Memory B cell (primary cell): Measurements from ENCODE around the gene PARD3B.

Source experiments
- ATAC-seq: fragments of 150-1000 bp; cut with Tn5 transposase; 2 replicates; pipeline ENCODE4 v1.10.0; 2021; ENCODE audit warnings: low read depth, mild to moderate bottlenecking, moderate library complexity
- DNase-seq, 2 donors: peaks; one replicate each; pipeline ENCODE4 v3.0.0; 2022; ENCODE audit warnings: low spot score in 2 of 2
- H3K27ac Mint-ChIP-seq: one replicate; pipeline ENCODE4 v1.8.0; 2022; ENCODE audit warnings: mild to moderate bottlenecking, moderate library complexity, mixed read lengths
- H3K27me3 Mint-ChIP-seq: one replicate; pipeline ENCODE4 v1.8.0; 2022; ENCODE audit warnings: mixed read lengths
- H3K36me3 Mint-ChIP-seq: one replicate; pipeline ENCODE4 v1.8.0; 2022; ENCODE audit warnings: mild to moderate bottlenecking, mixed read lengths
- H3K4me1 Mint-ChIP-seq: one replicate; pipeline ENCODE4 v1.8.0; 2022; ENCODE audit warnings: mixed read lengths
- H3K4me3 Mint-ChIP-seq: one replicate; pipeline ENCODE4 v1.8.0; 2022; ENCODE audit warnings: mild to moderate bottlenecking, moderate library complexity, mixed read lengths
- H3K9me3 Mint-ChIP-seq: one replicate; pipeline ENCODE4 v1.8.0; 2022; ENCODE audit warnings: mixed read lengths

PARD3B gene

DNA sequence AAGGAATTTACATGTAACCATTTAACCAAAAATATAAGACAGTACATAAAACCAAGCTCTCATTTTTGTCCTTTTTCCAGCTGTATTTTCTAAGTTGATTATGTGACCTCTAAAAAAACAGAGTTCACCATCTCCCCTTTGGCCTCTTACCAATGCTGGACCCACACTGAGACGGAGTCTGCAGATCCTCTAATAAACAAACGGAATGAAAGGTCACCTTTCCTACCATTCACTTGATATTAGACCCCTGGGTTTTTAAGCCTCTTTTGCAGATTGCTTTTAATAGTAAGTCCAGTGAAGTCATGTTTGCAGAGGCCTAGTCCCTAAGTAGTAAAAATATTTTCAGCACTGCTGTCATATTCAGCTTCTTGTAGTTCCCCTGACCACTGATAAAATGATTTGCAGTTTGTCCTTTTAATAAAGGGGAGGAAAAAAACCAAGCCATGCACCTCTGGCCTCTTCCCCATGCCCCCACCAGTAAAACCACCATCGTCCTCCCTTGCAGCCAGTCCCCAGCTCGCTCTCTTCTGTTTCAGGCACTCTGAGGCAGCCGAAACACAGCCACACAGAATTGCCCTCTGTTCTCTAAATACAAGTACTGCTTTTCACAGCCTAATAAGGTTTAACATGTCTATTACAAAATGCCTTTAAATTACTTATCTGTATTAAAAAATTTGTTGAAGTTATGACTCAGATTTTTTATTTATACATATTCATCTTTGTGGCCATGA is 427.5 kb downstream of the PARD3B start:
- no peak overlapping the region for H3K4me3 Mint-ChIP-seq
- H3K4me1 Mint-ChIP-seq: peaks cover 3% of the 10 kb centered on the region
- DNase-seq (no peak), ATAC-seq (no peak)
- H3K27ac Mint-ChIP-seq: no peak overlapping the region
- no peaks in the 10 kb centered on the region for H3K27me3 Mint-ChIP-seq
- no peaks in the 10 kb centered on the region for H3K36me3 Mint-ChIP-seq
- no peaks in the 10 kb centered on the region for H3K9me3 Mint-ChIP-seq

- Mint-ChIP-seq H3K27me3 (no peaks in the 10 kb centered on the region), H3K4me3 (no peak overlapping the region)
These were observed 428.3 kb downstream of the PARD3B start for GRCh38 chr2:204973616-204974015.

DNA sequence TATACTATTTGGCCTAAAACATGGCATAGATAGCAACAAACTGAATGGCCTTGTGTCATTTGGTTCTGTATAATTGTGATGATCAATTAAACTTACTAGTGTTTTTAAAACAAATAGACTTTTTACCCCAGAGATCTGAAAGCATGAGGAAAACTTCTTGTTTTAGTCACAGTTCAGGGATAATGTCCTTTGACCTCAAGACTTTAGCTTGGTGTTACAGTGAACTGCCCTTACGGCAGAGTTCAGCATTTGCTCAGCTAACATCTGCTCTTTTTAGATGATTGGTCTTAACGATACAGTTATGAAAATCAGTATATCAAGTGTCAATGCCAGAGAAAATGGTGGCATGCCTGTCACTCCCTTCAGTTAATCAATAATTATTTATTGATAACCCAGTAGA is 429.2 kb downstream of the PARD3B start:
- H3K4me1 Mint-ChIP-seq: no peaks in the 10 kb centered on the region
- no peaks in the 10 kb centered on the region for H3K36me3 Mint-ChIP-seq
- no peak overlapping the region for H3K27ac Mint-ChIP-seq
- DNase-seq (no peak), ATAC-seq (no peak)
- no peak overlapping the region for H3K4me3 Mint-ChIP-seq
- H3K27me3 Mint-ChIP-seq: no peaks in the 10 kb centered on the region
- H3K9me3 Mint-ChIP-seq: no peaks in the 10 kb centered on the region

More at GRCh38 chr2:204973616-204974015, 428.3 kb downstream of the PARD3B start:
- Mint-ChIP-seq H3K27ac (no peak overlapping the region), H3K36me3 (no peaks in the 10 kb centered on the region), H3K4me1 (no peaks in the 10 kb centered on the region), H3K9me3 (no peaks in the 10 kb centered on the region)
- ATAC-seq (no peak), DNase-seq (no peak)

DNA sequence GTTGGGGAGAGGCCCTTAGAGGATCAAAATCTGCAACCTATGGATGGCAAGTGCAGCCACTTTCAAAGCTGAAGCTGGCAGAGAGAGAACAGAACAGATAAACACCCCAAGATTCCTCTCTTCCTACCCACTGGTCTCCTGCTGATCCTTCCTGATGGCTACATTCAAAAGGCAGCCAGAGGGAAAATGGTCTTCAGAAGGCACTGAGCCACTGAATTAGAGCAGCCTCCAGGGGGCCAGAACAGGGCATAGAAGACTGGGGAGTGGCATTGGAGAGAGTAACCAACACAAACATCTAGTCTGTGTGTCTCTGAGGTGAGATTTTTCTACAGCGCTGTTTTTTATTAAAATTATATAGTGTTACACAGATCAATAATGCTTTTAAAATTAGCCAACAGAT is 432.6 kb downstream of the PARD3B start:
- ATAC-seq: no peak
- Mint-ChIP-seq H3K36me3 (no peaks in the 10 kb centered on the region), H3K4me1 (no peaks in the 10 kb centered on the region), H3K27ac (no peak overlapping the region), H3K27me3 (no peaks in the 10 kb centered on the region), H3K9me3 (no peaks in the 10 kb centered on the region), H3K4me3 (no peak overlapping the region)
- DNase-seq: no peak

DNA sequence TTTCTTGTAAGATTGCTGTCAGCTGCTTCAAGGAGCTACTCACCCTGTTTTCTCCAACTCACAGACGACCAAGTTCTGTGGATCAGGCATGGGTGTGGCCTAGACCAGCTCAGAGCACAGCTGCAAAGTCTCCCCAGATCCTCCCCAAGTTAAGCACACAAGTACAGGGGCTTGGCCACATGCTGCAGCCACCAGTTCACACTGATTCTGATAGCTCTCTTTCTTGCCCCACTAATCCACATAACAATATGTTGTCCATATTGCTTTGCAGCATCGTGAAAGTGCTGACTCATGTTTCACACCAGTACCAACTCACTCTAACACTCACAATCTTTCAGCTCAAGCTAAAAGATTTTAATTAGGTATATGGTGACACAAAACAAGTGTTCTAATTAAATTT is 437.0 kb downstream of the PARD3B start:
- Mint-ChIP-seq H3K27ac (no peak overlapping the region), H3K9me3 (no peaks in the 10 kb centered on the region), H3K36me3 (no peaks in the 10 kb centered on the region), H3K27me3 (no peaks in the 10 kb centered on the region), H3K4me3 (no peak overlapping the region), H3K4me1 (no peaks in the 10 kb centered on the region)
- no peak for DNase-seq
- ATAC-seq: no peak

- no peak for ATAC-seq
- no peaks in the 10 kb centered on the region for H3K36me3 Mint-ChIP-seq
- H3K9me3 Mint-ChIP-seq: no peaks in the 10 kb centered on the region
- H3K4me3 Mint-ChIP-seq: no peak overlapping the region
- no peaks in the 10 kb centered on the region for H3K4me1 Mint-ChIP-seq
- H3K27ac Mint-ChIP-seq: no peak overlapping the region
- no peaks in the 10 kb centered on the region for H3K27me3 Mint-ChIP-seq
- no peak for DNase-seq
These were observed 439.2 kb downstream of the PARD3B start for GRCh38 chr2:204984518-204984917.

- Mint-ChIP-seq H3K4me3 (no peak overlapping the region), H3K9me3 (no peaks in the 10 kb centered on the region), H3K36me3 (no peaks in the 10 kb centered on the region), H3K4me1 (no peaks in the 10 kb centered on the region), H3K27me3 (no peaks in the 10 kb centered on the region), H3K27ac (no peak overlapping the region)
- ATAC-seq: no peak
- no peak for DNase-seq
These were observed 441.4 kb downstream of the PARD3B start for GRCh38 chr2:204986641-204987040.

DNA sequence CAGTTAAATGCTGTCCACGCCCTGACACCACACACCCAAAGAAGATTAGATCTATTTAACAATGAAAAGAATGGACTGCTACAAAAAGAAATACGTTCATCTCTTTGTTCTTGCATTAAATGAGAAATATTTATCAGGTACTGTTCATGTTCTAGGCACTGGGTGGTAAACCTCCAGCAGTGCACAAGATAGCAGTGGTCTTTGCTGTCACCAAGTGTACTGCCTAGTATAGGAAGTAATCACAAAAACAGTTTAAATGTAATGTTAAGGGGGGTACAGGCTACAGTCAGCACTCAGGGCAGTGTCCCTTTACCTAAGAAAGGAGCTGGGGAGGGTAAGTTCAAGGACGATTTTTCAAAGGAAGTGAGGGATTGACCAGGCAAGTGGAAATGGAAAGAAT is 443.6 kb downstream of the PARD3B start:
- H3K4me3 Mint-ChIP-seq: no peak overlapping the region
- H3K27me3 Mint-ChIP-seq: no peaks in the 10 kb centered on the region
- DNase-seq: no peak
- H3K27ac Mint-ChIP-seq: no peak overlapping the region
- H3K9me3 Mint-ChIP-seq: no peaks in the 10 kb centered on the region
- ATAC-seq: no peak
- H3K36me3 Mint-ChIP-seq: no peaks in the 10 kb centered on the region
- H3K4me1 Mint-ChIP-seq: no peaks in the 10 kb centered on the region

DNA sequence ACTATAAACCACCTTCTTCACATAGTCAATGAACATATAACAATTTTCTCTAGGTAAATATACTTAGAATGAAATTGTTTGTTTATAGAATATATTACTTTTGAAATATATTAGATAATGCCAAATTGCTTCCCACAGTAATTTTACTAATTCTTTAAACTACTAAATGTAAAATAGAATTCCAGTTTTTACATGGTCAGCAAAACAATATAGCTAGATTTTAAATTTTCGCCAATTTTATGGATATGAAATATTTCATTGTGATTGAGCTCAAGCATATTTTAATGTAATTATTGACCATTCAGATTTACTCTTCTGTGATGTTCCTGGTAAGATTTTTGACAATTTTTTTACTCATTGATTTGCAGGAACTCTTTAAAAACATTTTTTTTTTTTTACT is 444.6 kb downstream of the PARD3B start:
- ATAC-seq (no peak), DNase-seq (no peak)
- no peaks in the 10 kb centered on the region for H3K36me3 Mint-ChIP-seq
- H3K9me3 Mint-ChIP-seq: no peaks in the 10 kb centered on the region
- no peaks in the 10 kb centered on the region for H3K27me3 Mint-ChIP-seq
- no peak overlapping the region for H3K27ac Mint-ChIP-seq
- no peaks in the 10 kb centered on the region for H3K4me1 Mint-ChIP-seq
- H3K4me3 Mint-ChIP-seq: no peak overlapping the region

- no peak for ATAC-seq
- Mint-ChIP-seq H3K4me3 (no peak overlapping the region), H3K36me3 (no peaks in the 10 kb centered on the region), H3K4me1 (no peaks in the 10 kb centered on the region), H3K27ac (no peak overlapping the region), H3K27me3 (no peaks in the 10 kb centered on the region), H3K9me3 (peaks cover 1% of the 10 kb centered on the region)
- DNase-seq: no peak
These were observed 456.2 kb downstream of the PARD3B start for GRCh38 chr2:205001300-205001966.

DNA sequence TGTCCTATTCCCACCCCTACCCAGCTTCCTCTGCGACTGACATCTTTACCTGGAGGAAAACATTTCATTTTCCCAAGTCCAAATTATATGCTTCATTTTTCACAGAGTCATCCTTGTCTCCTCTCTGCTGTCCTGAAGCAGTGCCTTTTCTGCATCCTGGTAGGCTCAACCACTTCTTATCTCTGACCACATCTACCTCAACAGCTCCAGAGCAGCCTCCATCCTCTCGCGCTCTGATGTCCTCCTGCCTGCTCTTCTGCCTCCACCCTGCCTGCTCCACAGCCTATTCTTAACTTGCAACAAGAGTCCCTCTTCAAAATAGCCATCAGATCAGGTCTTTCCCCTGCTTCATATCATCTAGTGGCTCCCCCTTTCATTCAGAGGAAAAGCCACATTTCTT is 457.1 kb downstream of the PARD3B start:
- Mint-ChIP-seq H3K9me3 (peaks cover 4% of the 10 kb centered on the region), H3K27ac (no peak overlapping the region), H3K4me3 (no peak overlapping the region), H3K27me3 (no peaks in the 10 kb centered on the region), H3K4me1 (no peaks in the 10 kb centered on the region), H3K36me3 (no peaks in the 10 kb centered on the region)
- ATAC-seq (no peak), DNase-seq (no peak)

- Mint-ChIP-seq H3K4me3 (no peak overlapping the region), H3K36me3 (no peaks in the 10 kb centered on the region), H3K27me3 (no peaks in the 10 kb centered on the region), H3K27ac (no peak overlapping the region), H3K4me1 (no peaks in the 10 kb centered on the region), H3K9me3 (peaks cover 4% of the 10 kb centered on the region)
- DNase-seq: no peak
- no peak for ATAC-seq
These were observed 458.0 kb downstream of the PARD3B start for GRCh38 chr2:205003288-205003687.

DNA sequence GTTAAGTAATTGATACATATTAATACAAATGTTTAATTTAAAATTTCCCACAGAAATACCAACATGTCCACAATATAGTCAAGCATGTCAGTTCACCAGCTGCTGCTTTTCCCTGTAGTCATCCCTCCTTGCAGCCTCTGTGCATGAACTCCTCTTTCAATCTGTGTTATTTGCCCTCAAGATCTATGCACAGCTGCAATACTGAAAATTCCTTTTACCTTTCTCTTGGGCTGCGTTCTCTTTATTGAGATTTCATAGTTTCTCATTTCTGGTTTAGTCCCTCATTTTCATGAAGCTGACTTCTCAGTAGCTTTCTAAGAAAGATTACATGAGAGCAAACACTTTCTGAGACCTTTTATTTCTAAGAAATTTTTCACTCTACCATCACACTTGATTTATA is 464.9 kb downstream of the PARD3B start:
- Mint-ChIP-seq H3K27me3 (no peaks in the 10 kb centered on the region), H3K4me1 (no peaks in the 10 kb centered on the region), H3K36me3 (no peaks in the 10 kb centered on the region), H3K27ac (no peak overlapping the region), H3K9me3 (peaks cover 4% of the 10 kb centered on the region), H3K4me3 (no peak overlapping the region)
- DNase-seq: no peak
- no peak for ATAC-seq

GRCh38 chr2:205011031-205011430 is 465.8 kb downstream of the PARD3B start:
- H3K4me1 Mint-ChIP-seq: no peaks in the 10 kb centered on the region
- H3K27ac Mint-ChIP-seq: no peak overlapping the region
- ATAC-seq: no peak
- no peak overlapping the region for H3K4me3 Mint-ChIP-seq
- no peaks in the 10 kb centered on the region for H3K36me3 Mint-ChIP-seq
- H3K9me3 Mint-ChIP-seq: peaks cover 2% of the 10 kb centered on the region
- no peak for DNase-seq
- H3K27me3 Mint-ChIP-seq: no peaks in the 10 kb centered on the region

DNA sequence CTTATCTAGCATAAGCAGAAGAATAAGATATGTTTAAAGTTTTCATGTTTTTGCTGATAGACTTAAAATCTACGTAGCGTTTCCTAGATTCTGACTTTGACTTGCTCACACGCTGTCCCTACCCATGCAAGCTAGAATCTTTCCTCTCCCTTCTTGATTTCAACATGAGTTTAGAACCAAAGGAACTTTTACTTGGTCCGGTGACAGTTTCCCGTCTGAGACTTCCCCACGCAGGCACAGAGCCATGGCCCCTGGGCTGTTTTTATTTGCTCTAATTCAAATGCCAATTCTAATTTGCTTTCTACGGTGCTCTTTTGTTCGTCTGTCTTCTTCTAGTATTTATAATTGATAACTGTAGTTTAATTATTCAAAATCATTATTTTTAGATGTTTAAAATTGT is 467.7 kb downstream of the PARD3B start:
- H3K4me1 Mint-ChIP-seq: no peaks in the 10 kb centered on the region
- no peak for ATAC-seq
- H3K9me3 Mint-ChIP-seq: no peaks in the 10 kb centered on the region
- DNase-seq: no peak
- H3K36me3 Mint-ChIP-seq: no peaks in the 10 kb centered on the region
- no peak overlapping the region for H3K4me3 Mint-ChIP-seq
- no peak overlapping the region for H3K27ac Mint-ChIP-seq
- H3K27me3 Mint-ChIP-seq: peaks cover 2% of the 10 kb centered on the region
